ENCODE results near the gene ELMO1.

GRCh38 chr7:36860681-36861080 lies 588.0 kb downstream of the ELMO1 start:
- TF ChIP-seq CTCF (conservative IDR thresholded peaks at IDR 0.05; ENCODE audit: low read depth in 2 of 2): no peak
- TF ChIP-seq EZH2 (IDR thresholded peaks at IDR 0.05; ENCODE audit: low read depth, unreplicated experiment): no peak
- no peak for TF ChIP-seq JUNB (IDR thresholded peaks at IDR 0.05; ENCODE audit: unreplicated experiment)
- TF ChIP-seq ZNF114 (CRISPR knock-in tag; IDR thresholded peaks at IDR 0.05): no peak
- TF ChIP-seq EZH2phosphoT487 (IDR thresholded peaks at IDR 0.05; ENCODE audit: unreplicated experiment): no peak
- TF ChIP-seq POLR2AphosphoS5 (IDR thresholded peaks at IDR 0.05; ENCODE audit: low read depth): no peak

Measured in GM23338 (cell line).